ENCODE measurements around the gene RIMS1. TPM values are rescaled to one million over a fixed set of nuclear protein-coding genes. Genes with fewer than 3 reads are reported as not detected.

RIMS1 gene
- total and polyA plus RNA-seq, 2 donors (not counting 1 experiment from before 2014, with no cell fraction given) = not detected

GRCh38 chr6:71977884-71978283 lies 91.5 kb downstream of the RIMS1 start:
- Mint-ChIP-seq H3K4me3 (no peak overlapping the region), H3K27me3 (no peaks in the 10 kb centered on the region), H3K27ac (no peak overlapping the region), H3K4me1 (no peaks in the 10 kb centered on the region), H3K9me3 (ENCODE audit: insufficient read depth) (no peaks in the 10 kb centered on the region)
- CTCF ChIA-PET = no interaction called here
- Histone ChIP-seq H3K36me3 (replicated peaks in 1 of 2; ENCODE audit: control extremely low read depth in 1 of 2, control insufficient read depth in 1 of 2, extremely low read depth in 1 of 2, insufficient read depth in 2 of 2, low read length in 1 of 2) (no peaks in the 10 kb centered on the region), H3K4me1 (ENCODE audit: control insufficient read depth in 2 of 2, insufficient read depth in 2 of 2, low read length in 2 of 2) (no peaks in the 10 kb centered on the region), H2AFZ (ENCODE audit: insufficient read depth, low read depth, low read length, poor library complexity, severe bottlenecking) (no peak overlapping the region), H3K79me2 (ENCODE audit: control insufficient read depth, insufficient read depth, low read length) (no peaks in the 10 kb centered on the region), H3K4me3 (ENCODE audit: control extremely low read depth in 1 of 5, extremely low read depth in 1 of 5, insufficient read depth in 1 of 5, low read depth in 2 of 5, low read length in 4 of 5) (no peak overlapping the region), H3K9ac (ENCODE audit: low read length) (no peak overlapping the region), H3K27me3 (replicated peaks in 1 of 4; ENCODE audit: control extremely low read depth in 1 of 4, control insufficient read depth in 3 of 4, insufficient read depth in 4 of 4, low read length in 3 of 4) (no peaks in the 10 kb centered on the region), H3K9me3 (ENCODE audit: control extremely low read depth in 1 of 3, control insufficient read depth in 2 of 3, insufficient read depth in 1 of 3, low read length in 2 of 3) (peaks cover 0 to 3% (median 0%) of the 10 kb centered on the region in 3 donors), H3K27ac (ENCODE audit: low read length in 2 of 2) (no peak overlapping the region), H4K20me1 (ENCODE audit: control insufficient read depth, insufficient read depth, low read length, poor library complexity, severe bottlenecking) (no peaks in the 10 kb centered on the region), H3K4me2 (replicated peaks; ENCODE audit: low read depth, low read length, poor library complexity, severe bottlenecking) (no peak overlapping the region)
- POLR2A ChIA-PET = no interaction called here
- TF ChIP-seq CTCF (IDR thresholded peaks at IDR 0.05) (no peak), EZH2 (IDR thresholded peaks at IDR 0.05; ENCODE audit: borderline replicate concordance, insufficient read depth, low read depth, low read length, poor library complexity, severe bottlenecking) (no peak)
- ATAC-seq (ENCODE audit: low read depth) = no peak
- intact Hi-C loops (cut with micrococcal nuclease) = no loop called here
- DNase-seq = no peak
- 94% methylated on average over 2 of the region's 4 CpGs for WGBS (ENCODE audit: insufficient coverage)

- POLR2A ChIA-PET = no interaction called here
- 83% methylated on average over 2 of the region's 2 CpGs for WGBS (ENCODE audit: insufficient coverage)
Measured at GRCh38 chr6:71979911-71980310, 93.6 kb downstream of the RIMS1 start.

More at GRCh38 chr6:71979911-71980310, 93.6 kb downstream of the RIMS1 start:
- H3K4me2 ChIP-seq (replicated peaks; ENCODE audit: low read depth, low read length, poor library complexity, severe bottlenecking) = no peak overlapping the region
- H3K9ac ChIP-seq (ENCODE audit: low read length) = no peak overlapping the region
- H3K36me3 ChIP-seq (replicated peaks in 1 of 2; ENCODE audit: control extremely low read depth in 1 of 2, control insufficient read depth in 1 of 2, extremely low read depth in 1 of 2, insufficient read depth in 2 of 2, low read length in 1 of 2) = no peaks in the 10 kb centered on the region
- H4K20me1 ChIP-seq (ENCODE audit: control insufficient read depth, insufficient read depth, low read length, poor library complexity, severe bottlenecking) = no peaks in the 10 kb centered on the region
- no peak overlapping the region for H3K4me3 Mint-ChIP-seq
- TF ChIP-seq CTCF (IDR thresholded peaks at IDR 0.05) = no peak
- TF ChIP-seq EZH2 (IDR thresholded peaks at IDR 0.05; ENCODE audit: borderline replicate concordance, insufficient read depth, low read depth, low read length, poor library complexity, severe bottlenecking) = no peak
- intact Hi-C loops (cut with micrococcal nuclease) = no loop called here
- no peak overlapping the region for H3K27ac ChIP-seq (ENCODE audit: low read length in 2 of 2)
- H3K79me2 ChIP-seq (ENCODE audit: control insufficient read depth, insufficient read depth, low read length) = no peaks in the 10 kb centered on the region
- no peaks in the 10 kb centered on the region for H3K9me3 Mint-ChIP-seq (ENCODE audit: insufficient read depth)
- peaks cover 0 to 3% (median 0%) of the 10 kb centered on the region in 3 donors for H3K9me3 ChIP-seq (ENCODE audit: control extremely low read depth in 1 of 3, control insufficient read depth in 2 of 3, insufficient read depth in 1 of 3, low read length in 2 of 3)
- no peaks in the 10 kb centered on the region for H3K4me1 ChIP-seq (ENCODE audit: control insufficient read depth in 2 of 2, insufficient read depth in 2 of 2, low read length in 2 of 2)
- no peak overlapping the region for H3K27ac Mint-ChIP-seq
- H3K27me3 Mint-ChIP-seq = no peaks in the 10 kb centered on the region
- no peaks in the 10 kb centered on the region for H3K27me3 ChIP-seq (replicated peaks in 1 of 4; ENCODE audit: control extremely low read depth in 1 of 4, control insufficient read depth in 3 of 4, insufficient read depth in 4 of 4, low read length in 3 of 4)
- CTCF ChIA-PET = no interaction called here
- no peak overlapping the region for H3K4me3 ChIP-seq (ENCODE audit: control extremely low read depth in 1 of 5, extremely low read depth in 1 of 5, insufficient read depth in 1 of 5, low read depth in 2 of 5, low read length in 4 of 5)
- ATAC-seq (ENCODE audit: low read depth) = no peak
- H3K4me1 Mint-ChIP-seq = no peaks in the 10 kb centered on the region
- no peak for DNase-seq
- H2AFZ ChIP-seq (ENCODE audit: insufficient read depth, low read depth, low read length, poor library complexity, severe bottlenecking) = no peak overlapping the region

Data from B cell (primary cell).